ENCODE results near the gene POFUT2.

Gene POFUT2

DNA sequence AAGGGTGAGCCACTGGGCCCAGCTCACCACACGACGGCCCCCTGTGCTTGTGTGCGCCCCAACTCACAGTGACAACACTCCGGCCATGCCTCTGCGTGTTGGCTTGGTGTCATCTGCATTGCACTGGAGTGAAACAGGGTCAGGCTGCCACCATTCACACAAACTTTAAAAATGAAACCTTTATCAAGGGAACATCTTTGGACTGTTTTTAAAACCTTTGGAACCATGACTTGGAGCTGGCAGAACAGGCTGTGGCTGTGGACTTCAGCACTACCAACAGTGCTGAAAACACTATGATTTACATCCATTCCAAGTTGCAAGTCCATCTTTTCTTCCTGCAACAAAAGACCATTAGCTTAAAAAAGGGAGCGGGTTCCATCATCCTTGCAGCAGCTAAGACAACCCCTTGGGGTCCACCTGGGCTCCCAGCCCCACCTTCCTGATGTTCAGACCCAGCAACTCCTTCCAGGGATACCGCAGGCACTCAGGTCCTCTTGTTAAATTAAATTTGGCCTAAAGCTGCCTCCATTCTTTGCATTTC is 25.6 kb downstream of the POFUT2 start:
- no peak for DNase-seq (ENCODE audit: low spot score)

- DNase-seq (ENCODE audit: low spot score) = no peak
These were observed 26.6 kb downstream of the POFUT2 start for GRCh38 chr21:45261093-45261492.

DNA sequence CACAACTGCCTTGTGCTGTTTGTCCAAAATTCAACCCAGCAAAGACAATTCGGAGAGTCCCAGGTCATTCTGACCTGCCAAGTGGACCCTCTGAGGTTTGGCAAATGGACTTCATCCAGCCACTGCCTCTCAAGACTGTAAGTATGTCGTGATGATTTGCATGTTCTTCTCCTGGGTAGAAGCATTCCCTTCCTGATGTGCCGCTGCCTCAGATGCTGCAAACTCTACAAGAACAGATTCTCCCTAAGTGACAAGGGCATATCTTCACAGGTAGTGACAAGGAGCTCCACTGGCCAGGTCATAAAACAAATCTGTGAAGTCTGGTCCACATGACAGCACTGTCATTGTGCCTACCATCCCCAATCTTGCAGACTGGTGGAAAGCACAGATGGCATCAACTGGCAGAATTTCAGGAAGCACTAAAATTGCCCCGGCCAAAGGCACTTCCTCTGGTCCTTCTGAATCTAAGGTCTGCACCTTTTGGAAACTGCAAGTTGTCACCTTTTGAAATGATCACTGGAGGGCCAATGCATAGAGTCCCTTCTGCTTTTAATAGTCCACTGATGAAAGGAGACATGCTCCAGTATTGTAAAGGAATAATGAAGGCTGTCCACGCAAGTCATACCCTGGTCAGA is 27.4 kb downstream of the POFUT2 start:
- no peak for DNase-seq (ENCODE audit: low spot score)

DNA sequence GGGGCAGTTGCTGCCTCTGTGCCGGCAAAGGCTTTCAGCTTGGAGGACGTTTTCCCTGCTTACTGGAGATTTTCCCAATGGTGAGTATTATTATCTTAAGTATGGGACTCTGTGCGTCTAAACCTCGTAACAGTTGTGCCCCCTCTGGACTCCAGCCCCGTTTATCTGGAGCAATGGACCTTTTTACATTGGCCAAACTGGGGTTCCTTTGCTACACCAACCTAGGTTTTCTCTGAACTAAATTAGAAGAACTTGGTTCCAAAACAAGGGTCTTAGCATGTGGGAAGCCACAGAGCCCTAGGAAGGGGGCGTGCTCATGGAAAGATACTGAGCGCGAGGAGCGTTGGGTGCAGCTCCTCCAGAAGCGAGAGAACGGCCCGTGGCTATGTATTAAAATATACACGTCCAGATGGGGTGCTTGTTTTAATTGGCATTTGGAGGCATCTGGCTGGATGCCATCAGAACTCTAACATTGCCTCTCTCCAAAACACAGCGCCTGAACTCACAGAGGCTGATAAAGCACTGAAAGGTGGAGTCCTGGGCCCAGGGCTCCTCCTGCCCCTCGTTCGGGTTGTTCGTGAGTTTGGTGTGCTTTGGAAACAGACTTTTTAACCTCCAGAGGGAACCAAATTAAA is 28.4 kb downstream of the POFUT2 start:
- DNase-seq (ENCODE audit: low spot score) = no peak

DNA sequence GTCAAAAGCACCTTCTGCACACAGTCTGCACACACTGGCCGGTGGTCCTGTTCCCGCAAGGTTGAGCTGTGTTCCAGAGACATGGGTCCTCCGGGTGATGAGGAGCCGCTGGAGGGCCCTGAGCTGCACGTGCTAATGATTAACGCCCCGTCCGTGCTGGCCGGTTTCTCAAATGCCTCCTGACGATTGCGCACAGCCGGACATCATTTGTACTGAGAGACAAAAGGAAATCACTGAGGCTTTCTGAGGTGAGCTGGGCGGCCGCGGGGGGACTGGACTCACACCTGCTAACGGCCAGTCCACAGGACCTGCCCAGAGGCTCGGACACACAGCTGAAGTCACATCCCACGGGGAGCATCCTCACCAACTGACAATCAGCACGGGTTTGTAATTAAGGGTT is 29.2 kb downstream of the POFUT2 start:
- no peak for DNase-seq (ENCODE audit: low spot score)

GRCh38 chr21:45257673-45258341 is 29.9 kb downstream of the POFUT2 start:
- no peak for DNase-seq (ENCODE audit: low spot score)

GRCh38 chr21:45256912-45257672 is 30.6 kb downstream of the POFUT2 start:
- peak; percentile 18 for DNase-seq (ENCODE audit: low spot score)

DNA sequence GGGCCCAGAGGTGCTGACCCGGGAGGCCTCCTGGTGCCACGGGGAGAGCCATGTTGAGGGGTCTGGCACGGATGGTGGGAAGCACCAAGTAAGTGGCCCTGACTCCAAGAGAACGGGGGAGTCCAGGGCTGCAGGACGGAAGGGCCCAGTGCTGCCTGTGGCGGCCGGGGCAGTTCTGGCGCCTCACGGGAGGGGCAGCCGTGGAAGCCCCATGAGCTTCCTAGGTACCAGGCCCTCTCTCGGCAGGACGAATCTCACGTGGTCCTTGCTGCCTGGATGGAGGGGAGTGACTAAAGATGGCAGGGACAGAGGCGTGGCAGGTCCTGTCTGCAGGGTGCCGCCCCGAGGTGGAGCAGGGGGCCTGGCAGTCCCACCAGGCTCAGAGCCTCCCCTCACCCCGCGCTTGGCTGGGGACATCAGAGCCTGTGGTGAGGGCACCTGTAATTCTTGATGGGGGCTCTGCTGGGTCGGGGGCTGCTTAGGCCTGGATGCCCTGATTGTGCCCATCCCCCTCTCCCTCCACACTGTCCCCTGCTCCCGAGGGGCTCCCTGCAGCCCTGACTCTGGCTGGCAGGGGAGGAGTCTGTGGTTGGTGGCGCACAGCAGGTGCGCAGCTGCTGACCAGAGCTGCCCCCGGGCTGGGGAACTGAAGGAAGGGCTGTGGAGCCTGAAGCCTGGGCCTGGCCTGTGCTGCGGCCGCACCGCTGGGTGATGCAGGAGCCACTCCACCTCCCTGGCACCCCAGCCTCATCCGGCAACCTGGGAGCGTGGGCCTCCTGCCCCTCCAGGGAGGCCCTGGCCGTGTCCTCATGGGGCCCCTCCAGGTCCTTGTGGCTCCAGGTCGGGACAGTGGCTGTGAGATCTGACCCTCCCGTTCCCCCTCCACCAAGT is 31.4 kb downstream of the POFUT2 start:
- DNase-seq (ENCODE audit: low spot score) = peak; percentile 9

- peak; percentile 10 for DNase-seq (ENCODE audit: low spot score)
These were observed 32.2 kb downstream of the POFUT2 start for GRCh38 chr21:45255381-45256020.

DNA sequence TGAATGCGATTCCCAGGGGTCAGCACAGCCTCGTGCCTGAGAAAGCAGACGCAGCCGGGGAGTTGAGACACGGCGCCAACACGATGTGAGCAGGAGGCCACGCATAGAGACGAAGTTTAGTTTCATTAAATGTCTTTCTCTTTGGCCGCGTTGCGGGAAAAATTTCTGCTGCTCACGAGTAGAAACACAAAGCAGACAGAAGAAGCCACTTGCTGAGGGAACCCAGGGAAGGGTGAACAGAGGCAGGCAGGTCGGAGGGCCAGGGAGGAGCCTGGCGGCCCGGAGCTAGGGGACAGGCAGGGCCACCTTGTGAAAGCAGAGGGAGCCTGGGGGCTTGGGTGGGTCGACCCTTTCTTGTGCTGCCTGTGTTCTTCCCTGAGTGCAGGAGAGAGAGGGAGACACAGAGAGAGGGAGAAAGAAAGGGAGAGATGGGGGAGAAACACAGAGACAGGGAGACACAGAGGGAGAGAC is 33.2 kb downstream of the POFUT2 start:
- DNase-seq (ENCODE audit: low spot score) = peak; percentile 3

GRCh38 chr21:45253633-45254459 is 33.8 kb downstream of the POFUT2 start:
- peak; percentile 4 for DNase-seq (ENCODE audit: low spot score)

DNA sequence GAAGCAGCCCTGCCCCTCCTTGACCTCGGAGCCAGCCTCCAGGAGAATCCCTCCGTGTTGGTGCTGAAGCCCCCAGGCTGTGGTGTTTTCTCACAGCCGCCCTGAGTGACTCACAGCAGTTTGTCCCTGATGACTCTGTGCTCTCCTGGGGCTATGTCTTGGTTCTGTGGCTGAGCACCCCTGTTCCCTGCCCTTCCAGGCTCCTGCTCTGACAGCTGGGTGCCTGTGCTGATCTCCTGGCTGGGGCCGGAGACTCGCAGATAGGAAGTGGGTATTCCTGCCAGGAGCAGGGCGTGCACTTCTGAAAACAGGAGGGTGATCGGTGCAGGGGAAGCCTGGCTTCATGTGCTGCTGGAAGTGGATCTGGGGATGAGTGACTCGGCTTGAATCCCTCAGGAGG is 34.5 kb downstream of the POFUT2 start:
- peak; percentile 28 for DNase-seq (ENCODE audit: low spot score)

DNA sequence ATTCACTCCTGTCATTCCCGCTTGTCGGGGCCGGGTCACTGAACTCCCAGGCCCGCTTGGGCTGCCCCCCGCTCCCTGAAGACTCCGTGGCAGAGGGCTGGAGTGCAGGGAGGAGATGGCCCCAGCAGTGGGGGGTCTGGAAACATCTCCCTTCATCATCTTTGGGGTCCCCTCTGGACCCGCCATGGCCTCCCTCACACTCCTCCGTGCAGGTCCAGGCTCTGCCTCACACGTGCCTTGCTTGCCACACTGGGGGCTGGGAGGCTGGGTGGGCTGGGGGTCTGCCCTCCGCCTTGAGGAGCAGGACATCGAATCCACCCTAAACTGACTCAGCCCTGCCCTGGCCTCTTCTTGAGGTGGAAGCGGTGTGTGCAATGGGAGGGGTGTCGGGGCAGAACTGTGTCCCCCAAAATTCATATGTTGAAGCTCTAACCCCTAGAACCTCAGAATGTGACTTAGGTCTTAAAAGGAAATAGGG is 35.2 kb downstream of the POFUT2 start:
- peak; percentile 5 for DNase-seq (ENCODE audit: low spot score)

- DNase-seq (ENCODE audit: low spot score) = no peak
These were observed 35.9 kb downstream of the POFUT2 start for GRCh38 chr21:45251635-45252447.

- peak; percentile 2 for DNase-seq (ENCODE audit: low spot score)
These were observed 36.6 kb downstream of the POFUT2 start for GRCh38 chr21:45250914-45251634.

DNA sequence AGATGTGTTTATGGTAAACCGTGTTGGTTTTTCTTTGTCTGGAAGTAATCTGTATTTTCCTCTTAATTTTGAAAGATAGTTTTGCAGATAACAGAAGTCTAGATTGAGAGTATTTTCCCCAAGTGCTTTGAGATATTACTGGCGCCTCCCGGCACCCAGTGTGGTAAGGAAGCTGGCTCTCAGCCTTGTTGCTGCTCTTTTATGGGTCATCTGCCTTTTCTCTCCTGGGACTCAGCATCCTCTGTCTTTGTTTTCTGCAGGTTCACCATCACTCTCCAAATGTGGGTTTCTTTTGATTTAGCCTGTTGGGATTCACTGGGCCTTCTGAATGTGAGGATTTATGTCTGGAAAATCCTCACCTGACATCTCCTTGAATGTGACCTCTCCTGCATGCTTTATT is 37.4 kb downstream of the POFUT2 start:
- no peak for DNase-seq (ENCODE audit: low spot score)

DNA sequence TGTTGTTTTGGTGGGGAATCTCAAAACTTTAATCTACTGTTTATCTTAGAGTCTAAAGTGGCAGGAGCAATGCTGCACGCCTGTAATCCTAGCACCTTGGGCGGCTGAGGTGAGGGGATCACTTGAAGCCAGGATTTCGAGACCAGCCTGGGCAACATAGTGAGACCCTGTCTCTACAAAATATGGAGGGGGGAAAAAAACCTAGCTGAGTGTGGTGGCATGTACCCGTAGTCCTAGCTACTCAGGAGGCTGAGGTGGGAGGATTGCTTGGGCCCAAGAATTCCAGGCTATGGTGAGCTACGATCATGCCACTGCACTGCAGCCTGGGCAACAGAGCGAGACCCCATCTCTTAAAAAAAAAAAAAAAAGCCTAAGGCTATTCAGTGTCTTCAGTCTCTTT is 38.1 kb downstream of the POFUT2 start:
- no peak for DNase-seq (ENCODE audit: low spot score)

DNA sequence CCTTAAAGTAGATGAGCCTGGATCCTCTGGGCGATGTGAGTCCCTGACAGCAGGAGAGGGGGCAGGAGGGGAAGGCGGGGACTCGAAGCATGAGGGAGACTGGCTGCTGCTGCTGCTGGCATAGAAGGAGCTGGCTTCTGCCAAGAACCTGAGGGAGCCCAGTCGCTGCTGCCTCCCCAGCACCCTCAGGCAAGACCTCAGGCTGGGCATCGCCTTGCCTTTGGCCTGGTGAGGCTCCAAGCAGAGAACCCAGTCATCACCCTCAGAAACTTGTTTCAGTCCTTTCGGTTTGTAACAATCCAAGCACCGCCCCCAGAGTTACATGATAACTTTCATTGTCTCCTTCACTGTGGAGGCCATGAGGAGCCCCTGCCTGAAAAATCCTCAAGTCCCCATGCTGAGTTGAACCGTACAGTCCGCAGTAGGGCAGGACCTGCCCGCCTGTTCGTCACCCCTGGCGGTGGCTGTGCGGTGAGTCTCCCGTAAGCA is 38.8 kb downstream of the POFUT2 start:
- DNase-seq (ENCODE audit: low spot score) = peak; percentile 45
